DND-41 (cell line): ENCODE results near the gene RNASE13.

Source experiments
- ATAC-seq: fragments of 200-7000 bp; cut with Tn5 transposase; 3 replicates; pipeline ENCODE4 v1.9.1; 2021; ENCODE audit warnings: low read depth; ENCODE audit not compliant: insufficient read depth
- DNase-seq: peaks from one replicate; pipeline ENCODE4 v3.0.0-alpha.2; 2020
- H2AFZ ChIP-seq: 2 replicates; pipeline ENCODE4 v1.6.0; 2012; ENCODE audit warnings: low read depth, low read length
- H3K27ac ChIP-seq: 2 replicates; pipeline ENCODE4 v1.5.1; 2012; ENCODE audit warnings: low read length, inconsistent platforms
- H3K27me3 ChIP-seq: fragments of 200-600 bp; sonication (generic); 2 replicates; pipeline ENCODE4 v1.6.0; 2012; ENCODE audit warnings: low read length, mild to moderate bottlenecking, inconsistent platforms; ENCODE audit not compliant: insufficient read depth, poor library complexity
- H3K36me3 ChIP-seq: 2 replicates; pipeline ENCODE4 v1.5.1; 2012; ENCODE audit warnings: low read length, inconsistent platforms; ENCODE audit not compliant: insufficient read depth
- H3K4me1 ChIP-seq: 2 replicates; pipeline ENCODE4 v1.5.1; 2012; ENCODE audit warnings: mild to moderate bottlenecking, low read length; ENCODE audit not compliant: insufficient read depth
- H3K4me2 ChIP-seq: 2 replicates; pipeline ENCODE4 v1.6.0; 2012; ENCODE audit warnings: mild to moderate bottlenecking, moderate library complexity, low read length, inconsistent platforms; ENCODE audit not compliant: insufficient read depth
- H3K4me3 ChIP-seq, 2 experiments: fragments of 200-600 bp in 1 of 2; shearing (Covaris generic) in 1 of 2; 2 replicates each; pipeline ENCODE4 v1.5.1; 2012 to 2016; ENCODE audit warnings: inconsistent platforms in 2 of 2, low read length in 2 of 2, mild to moderate bottlenecking in 2 of 2, low read depth in 1 of 2, moderate library complexity in 1 of 2
- H3K79me2 ChIP-seq: 2 replicates; pipeline ENCODE4 v1.6.0; 2012; ENCODE audit warnings: low read length, inconsistent platforms; ENCODE audit not compliant: insufficient read depth
- H3K9ac ChIP-seq: 2 replicates; pipeline ENCODE4 v1.6.0; 2012; ENCODE audit warnings: low read depth, mild to moderate bottlenecking, inconsistent platforms, low read length, moderate library complexity
- H3K9me3 ChIP-seq: 2 replicates; pipeline ENCODE4 v1.5.1; 2012; ENCODE audit warnings: low read length, moderate library complexity, mild to moderate bottlenecking, inconsistent platforms; ENCODE audit not compliant: insufficient read depth, severe bottlenecking
- H4K20me1 ChIP-seq: 2 replicates; pipeline ENCODE4 v1.6.0; 2012; ENCODE audit warnings: low read length; ENCODE audit not compliant: insufficient read depth
- CTCF ChIP-seq: IDR thresholded peaks from 2 replicates; pipeline ENCODE4 v1.5.1; 2012; ENCODE audit warnings: borderline replicate concordance, low read length, moderate library complexity, mild to moderate bottlenecking; ENCODE audit not compliant: poor library complexity, severe bottlenecking; ENCODE audit errors: extremely low read depth
- EZH2 ChIP-seq: IDR thresholded peaks from 3 replicates; pipeline ENCODE4 v1.6.1; 2012; ENCODE audit warnings: borderline replicate concordance, low read depth, mild to moderate bottlenecking, moderate library complexity, low read length, inconsistent platforms; ENCODE audit not compliant: severe bottlenecking

Gene RNASE13

GRCh38 chr14:21077672-21078071 lies 43.1 kb upstream of the RNASE13 start:
- no peaks in the 10 kb centered on the region for H3K79me2 ChIP-seq
- no peaks in the 10 kb centered on the region for H3K4me1 ChIP-seq
- no peaks in the 10 kb centered on the region for H3K9me3 ChIP-seq
- TF ChIP-seq CTCF (no peak), EZH2 (no peak)
- no peaks in the 10 kb centered on the region for H4K20me1 ChIP-seq
- H2AFZ ChIP-seq, result no peak overlapping the region
- no peak overlapping the region for H3K9ac ChIP-seq
- H3K4me2 ChIP-seq, result no peak overlapping the region
- no peak overlapping the region for H3K27ac ChIP-seq
- ATAC-seq (no peak), DNase-seq (no peak)
- no peak overlapping the region for H3K4me3 ChIP-seq
- H3K27me3 ChIP-seq, result peaks cover 27% of the 10 kb centered on the region
- no peaks in the 10 kb centered on the region for H3K36me3 ChIP-seq

- Histone ChIP-seq H3K4me3 (no peak overlapping the region), H3K9me3 (no peaks in the 10 kb centered on the region), H3K79me2 (no peaks in the 10 kb centered on the region), H3K4me2 (no peak overlapping the region), H3K27ac (no peak overlapping the region), H3K9ac (no peak overlapping the region), H3K36me3 (no peaks in the 10 kb centered on the region), H4K20me1 (0 out of 2 replicates have a peak, but pooled peaks cover 14% of the 10 kb centered on the region), H2AFZ (no peak overlapping the region), H3K27me3 (peaks cover 45% of the 10 kb centered on the region), H3K4me1 (peaks cover 15% of the 10 kb centered on the region)
- no peak for ATAC-seq
- no peak for TF ChIP-seq EZH2
- TF ChIP-seq CTCF, result no peak
- DNase-seq, result no peak
These were observed 41.3 kb upstream of the RNASE13 start for GRCh38 chr14:21075719-21076437.

GRCh38 chr14:21074398-21075272 lies 40.0 kb upstream of the RNASE13 start:
- no peak overlapping the region for H3K4me3 ChIP-seq
- H3K36me3 ChIP-seq, result no peaks in the 10 kb centered on the region
- no peak overlapping the region for H3K27ac ChIP-seq
- H3K9me3 ChIP-seq, result no peaks in the 10 kb centered on the region
- peaks cover 48% of the 10 kb centered on the region for H3K27me3 ChIP-seq
- DNase-seq, result no peak
- H3K4me2 ChIP-seq, result no peak overlapping the region
- H3K4me1 ChIP-seq, result peaks cover 23% of the 10 kb centered on the region
- no peaks in the 10 kb centered on the region for H3K79me2 ChIP-seq
- TF ChIP-seq CTCF (no peak), EZH2 (no peak)
- no peak overlapping the region for H3K9ac ChIP-seq
- no peak for ATAC-seq
- peaks cover 20% of the 10 kb centered on the region; the same call in 1 of the 2 replicates for H4K20me1 ChIP-seq
- no peak overlapping the region for H2AFZ ChIP-seq
